Sigmoid colon (tissue), 3 donors: Measurements from ENCODE around the gene MT1A.

Experiments used
- POLR2A ChIP-seq, 2 donors: fragments of 450-650 bp; IDR thresholded peaks; one replicate each; pipeline ENCODE4 v1.6.1; 2016; ENCODE audit warnings: antibody characterized with exemption in 2 of 2, mild to moderate bottlenecking in 2 of 2, moderate library complexity in 2 of 2
- TF ChIP-seq, protein P1 (sequence below), 4 experiments: fragments of 450-650 bp in 3 of 4; fragments of 200-600 bp in 1 of 4; IDR thresholded peaks; one replicate each; pipeline ENCODE4 v1.5.1; 2016 to 2019; ENCODE audit warnings: antibody characterized with exemption in 4 of 4, mild to moderate bottlenecking in 3 of 4, moderate library complexity in 2 of 4

- TF ChIP-seq, protein P1, sequence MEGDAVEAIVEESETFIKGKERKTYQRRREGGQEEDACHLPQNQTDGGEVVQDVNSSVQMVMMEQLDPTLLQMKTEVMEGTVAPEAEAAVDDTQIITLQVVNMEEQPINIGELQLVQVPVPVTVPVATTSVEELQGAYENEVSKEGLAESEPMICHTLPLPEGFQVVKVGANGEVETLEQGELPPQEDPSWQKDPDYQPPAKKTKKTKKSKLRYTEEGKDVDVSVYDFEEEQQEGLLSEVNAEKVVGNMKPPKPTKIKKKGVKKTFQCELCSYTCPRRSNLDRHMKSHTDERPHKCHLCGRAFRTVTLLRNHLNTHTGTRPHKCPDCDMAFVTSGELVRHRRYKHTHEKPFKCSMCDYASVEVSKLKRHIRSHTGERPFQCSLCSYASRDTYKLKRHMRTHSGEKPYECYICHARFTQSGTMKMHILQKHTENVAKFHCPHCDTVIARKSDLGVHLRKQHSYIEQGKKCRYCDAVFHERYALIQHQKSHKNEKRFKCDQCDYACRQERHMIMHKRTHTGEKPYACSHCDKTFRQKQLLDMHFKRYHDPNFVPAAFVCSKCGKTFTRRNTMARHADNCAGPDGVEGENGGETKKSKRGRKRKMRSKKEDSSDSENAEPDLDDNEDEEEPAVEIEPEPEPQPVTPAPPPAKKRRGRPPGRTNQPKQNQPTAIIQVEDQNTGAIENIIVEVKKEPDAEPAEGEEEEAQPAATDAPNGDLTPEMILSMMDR (IDR thresholded peaks at IDR 0.05), result no peak
- no peak for TF ChIP-seq POLR2A (IDR thresholded peaks at IDR 0.05)
Observed at GRCh38 chr16:56635441-56635967, 3.0 kb upstream of the MT1A start.
